Activated T-cell treated with anti-CD3 and anti-CD28 coated beads for 4 hours (primary cell): ENCODE measurements around the gene HRC.
"Not testable (repeated sequence)": the region's sequence is repeated elsewhere in the genome, so short reads cannot be mapped to it uniquely, and the experiment has no call there.

Experiments
- DNase-seq: peaks from one replicate; pipeline ENCODE4 v3.0.0-alpha.2; 2020

Gene HRC

DNA sequence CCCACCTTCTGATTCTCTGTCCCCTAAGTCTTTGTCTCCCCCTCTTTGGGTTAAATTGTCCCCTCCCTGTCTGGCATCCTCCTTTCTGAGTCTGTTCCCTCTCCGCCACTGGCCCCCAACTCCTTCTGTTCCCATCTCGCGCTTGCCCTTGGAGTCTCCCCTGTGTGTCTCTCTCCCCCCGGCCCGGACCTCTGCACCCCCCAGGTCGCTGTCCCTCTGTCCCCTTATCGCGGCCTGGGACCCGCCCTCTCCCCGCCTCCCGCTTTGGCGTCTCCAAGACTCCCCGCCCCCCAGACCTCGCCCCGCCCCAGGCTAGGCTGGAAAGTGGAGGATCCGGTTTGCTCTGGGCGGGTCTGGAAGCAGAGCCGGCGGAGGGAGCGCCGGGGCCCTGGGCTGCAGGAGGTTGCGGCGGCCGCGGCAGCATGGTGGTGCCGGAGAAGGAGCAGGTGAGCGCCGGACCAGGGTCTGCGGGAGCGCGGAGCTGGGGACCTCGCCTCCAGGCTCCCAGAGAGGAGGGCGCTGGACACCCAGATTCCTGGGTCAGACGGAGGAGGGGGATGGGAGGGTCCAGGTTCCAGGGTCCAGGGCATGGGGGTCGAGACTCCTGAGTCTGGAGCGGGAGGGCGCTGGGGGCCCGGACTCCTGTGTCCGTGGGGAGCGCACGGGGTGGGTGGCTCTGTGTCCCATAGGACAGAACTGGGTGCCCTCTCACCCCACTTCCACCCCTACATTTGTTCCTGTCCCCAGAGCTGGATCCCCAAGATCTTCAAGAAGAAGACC lies 2.4 kb upstream of the HRC start, which contains the start of gene TRPM4:
TSS of gene TRPM4 (plus strand) at position 348 of the 780 bp plus-strand sequence. CDS start at position 423, 75 bp downstream.
- DNase-seq, result no peak

DNA sequence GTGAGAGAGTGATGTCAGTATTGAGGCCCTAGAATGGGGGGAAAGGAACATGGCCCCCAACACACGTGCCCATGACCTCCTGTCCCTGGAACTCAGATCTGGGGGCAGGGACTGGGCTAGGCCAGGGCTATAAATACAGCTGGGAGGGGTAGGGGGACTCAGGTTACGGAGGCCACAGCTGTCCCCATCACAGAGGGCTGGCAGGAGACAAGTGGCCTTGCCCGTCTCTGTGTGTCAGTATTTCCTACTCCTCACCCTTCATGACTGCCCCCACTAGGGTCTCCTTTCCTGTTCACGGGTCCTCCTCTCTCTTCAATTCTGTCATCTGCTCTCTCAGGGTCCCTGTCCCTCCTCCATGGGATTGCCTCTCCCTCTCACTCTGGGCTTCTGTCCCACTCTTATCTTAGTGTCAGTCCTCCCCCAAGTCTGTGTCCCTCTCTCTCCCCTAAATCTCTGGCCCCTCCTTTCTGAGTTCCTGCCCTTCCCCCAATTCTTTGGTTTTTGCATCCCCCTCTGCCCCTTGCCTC lies 687 bp upstream of the HRC start:
- DNase-seq, result no peak

DNA sequence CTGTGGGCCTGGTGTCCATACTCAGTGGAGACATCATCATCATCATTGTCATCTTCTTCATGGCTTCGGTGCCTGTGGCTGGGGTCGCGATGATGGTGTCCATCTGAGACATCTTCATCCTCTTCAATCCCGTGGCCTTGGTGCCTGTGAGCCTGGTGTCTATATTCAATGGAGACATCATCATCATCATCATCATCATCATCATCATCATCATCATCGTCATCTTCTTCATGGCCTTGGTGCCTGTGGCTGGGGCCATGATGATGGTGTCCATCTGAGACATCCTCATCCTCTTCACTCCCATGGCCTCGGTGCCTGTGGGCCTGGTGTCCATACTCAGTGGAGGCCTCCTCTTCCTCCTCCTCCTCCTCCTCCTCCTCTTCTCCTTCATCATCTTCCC lies 917 bp downstream of the HRC start:
- no peak for DNase-seq

DNA sequence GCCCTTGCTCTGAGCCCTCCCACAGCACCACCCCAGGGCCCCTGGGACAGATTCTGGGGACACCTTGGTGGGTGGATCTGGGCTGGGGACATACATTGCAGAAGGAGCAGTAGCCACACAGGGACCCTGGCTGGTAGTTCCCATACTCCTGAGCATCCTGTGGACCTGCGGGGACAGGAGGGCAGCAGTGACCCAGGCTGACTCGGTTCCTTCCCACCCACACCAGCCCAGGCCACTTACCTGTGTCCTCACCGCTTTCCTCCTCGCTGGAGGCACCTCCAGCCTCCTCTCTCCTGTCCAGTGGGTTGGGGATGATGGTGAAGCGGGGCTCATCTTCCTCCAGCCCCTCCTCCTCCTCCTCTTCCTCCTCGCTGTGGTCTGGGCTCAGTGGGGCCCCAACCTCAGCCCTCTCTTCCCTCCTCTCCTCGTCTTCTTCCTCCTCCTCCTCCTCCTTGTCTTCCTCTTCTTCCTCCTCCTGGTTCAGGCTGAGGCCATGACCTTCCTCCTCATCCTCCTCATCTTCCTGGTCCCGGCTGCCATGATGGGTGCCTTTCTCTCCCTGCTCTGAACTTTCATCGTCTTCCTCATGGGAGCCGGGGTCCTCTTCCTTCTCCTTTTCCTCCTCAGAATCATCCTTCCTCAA lies 1.9 kb downstream of the HRC start:
- DNase-seq, result no peak

DNA sequence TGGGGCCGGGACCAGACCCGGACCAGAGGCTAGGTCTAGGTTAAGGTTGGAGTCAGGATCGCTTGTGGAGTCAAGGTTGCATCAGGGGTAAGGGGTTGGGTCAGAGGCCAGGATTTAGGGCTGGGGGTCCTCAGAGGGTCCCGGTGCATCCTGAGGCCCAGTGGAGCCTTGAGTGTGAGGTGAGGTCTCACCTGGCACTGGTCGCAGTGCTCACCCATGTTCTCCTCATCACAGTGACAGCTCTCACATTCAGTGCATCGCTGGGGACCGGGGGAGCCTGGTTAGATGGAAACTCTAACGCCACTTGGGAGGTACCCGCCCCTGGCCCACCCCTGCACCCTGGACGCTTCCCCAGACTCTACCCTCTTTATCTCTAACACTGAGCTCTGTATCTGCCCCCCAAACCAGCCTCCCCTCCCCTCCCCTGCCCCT lies 3.1 kb downstream of the HRC start:
- no peak for DNase-seq

DNA sequence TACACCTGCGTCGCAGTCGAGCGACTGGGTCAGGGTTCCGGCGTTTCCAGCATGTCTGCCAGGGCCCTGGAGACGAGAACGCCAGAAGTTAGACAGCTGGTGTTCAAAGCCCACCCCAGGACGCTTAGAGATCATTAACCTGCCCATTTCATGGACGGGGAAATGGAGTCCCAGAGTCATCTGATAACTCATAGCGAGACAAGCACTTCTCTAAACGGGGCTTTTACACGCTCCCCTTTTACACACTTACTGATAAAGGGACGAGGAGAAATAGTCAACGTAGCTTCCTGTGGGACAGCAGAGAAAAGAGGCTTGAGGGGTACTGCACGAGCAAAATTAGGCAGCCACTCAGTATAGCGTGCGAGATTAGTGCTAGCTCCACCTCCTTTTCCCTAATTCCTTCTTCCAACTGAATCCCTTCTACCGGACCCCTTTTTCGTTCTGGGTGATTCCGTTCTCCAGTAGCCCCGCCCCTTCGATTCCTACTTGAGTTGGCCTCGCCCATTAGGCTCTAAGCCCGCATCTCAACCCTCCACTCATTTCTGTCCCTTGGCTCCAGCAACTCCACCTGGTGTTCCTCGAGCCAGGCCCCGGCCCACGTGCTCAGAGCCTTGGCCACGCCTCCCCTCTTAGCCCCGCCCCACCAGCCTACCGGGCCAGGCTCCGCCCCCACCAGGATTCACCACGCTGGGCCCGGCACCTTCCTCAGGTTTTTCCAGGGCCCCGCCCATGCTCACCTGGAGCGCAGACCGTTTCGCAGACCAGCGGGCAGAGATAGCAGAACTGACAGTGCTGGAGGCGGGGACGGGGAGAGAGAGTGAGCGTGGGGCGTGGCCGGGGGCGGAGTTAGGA lies 3.7 kb downstream of the HRC start:
- no peak for DNase-seq

DNA sequence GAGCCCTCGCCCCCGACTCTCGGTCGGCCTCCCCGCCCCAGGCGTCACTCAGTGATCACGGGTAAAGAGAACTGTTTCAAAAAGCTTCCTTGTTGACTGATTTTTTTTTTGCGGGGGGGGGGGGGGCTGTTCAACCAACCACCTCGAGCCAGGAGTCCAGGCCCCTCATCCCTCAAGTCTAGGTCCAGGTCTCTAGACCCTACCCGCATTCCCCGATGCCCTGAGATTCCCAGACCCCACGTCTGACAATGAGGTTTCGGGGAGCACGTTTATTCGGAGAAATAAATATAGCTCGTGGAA lies 4.3 kb downstream of the HRC start:
- DNase-seq, result no peak

DNA sequence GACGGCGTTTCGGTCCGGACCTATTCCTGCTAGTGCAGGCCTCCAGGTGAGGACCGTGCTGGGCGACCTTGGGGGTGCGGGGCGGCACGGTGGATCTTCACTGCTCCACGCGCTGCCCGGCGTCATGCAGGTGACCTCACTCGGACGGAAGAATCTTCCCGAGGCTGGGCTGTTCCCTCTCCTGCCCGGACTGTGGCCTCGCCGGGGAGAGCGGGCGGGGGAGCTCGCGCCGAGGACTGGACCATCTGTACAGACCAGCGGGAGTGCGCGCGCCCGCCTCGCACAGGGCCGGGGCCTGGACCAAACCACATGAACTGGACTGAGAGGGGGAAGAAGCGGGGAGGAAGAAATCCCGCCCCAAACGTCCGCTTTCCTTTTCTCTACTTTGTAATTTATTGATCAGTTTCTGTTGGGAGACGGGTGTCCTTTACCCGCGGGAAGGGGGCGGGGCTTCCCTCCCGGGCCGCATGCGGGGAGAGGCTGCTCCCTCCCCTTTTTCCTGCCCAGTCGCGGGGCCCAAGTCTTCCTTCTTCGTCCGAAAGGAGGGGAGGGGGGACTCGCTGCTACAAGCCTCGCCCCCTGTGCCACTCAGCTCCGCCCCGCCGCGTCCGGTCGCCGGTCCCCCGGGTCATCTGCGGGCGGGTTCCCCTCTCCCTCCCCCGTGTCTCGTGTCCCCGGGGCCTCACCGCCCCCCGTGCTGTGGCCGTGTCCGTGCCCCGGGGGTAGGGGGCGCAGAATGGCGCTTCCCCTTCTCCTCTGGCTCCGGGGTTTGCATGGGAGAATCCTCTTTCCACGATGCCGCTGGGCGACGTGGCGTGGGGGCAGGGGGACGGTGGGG lies 4.9 kb downstream of the HRC start:
- DNase-seq, result peak; percentile 23

DNA sequence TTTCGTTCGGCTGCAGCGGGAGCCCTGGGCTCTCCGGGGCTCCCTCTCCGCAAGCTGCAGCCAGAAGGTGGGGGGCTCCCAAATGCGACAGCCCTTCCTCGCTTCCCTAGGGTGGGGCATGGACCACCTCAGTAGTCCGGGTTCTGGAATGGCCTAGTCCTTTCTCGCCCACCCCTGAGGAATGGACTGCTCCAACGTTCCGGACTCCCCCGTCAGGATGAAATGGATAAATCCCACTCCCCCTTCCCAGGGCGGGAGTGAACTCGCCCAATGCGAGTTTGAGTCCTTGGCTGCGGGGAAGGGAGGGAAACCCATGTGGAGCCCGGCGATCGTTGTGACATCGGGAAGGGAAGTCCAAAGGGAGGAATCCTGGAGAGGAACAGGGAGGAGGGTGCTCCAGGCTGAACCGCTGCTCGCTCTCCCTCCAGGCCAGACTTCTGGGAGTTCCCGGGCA lies 5.5 kb downstream of the HRC start:
- no peak for DNase-seq

DNA sequence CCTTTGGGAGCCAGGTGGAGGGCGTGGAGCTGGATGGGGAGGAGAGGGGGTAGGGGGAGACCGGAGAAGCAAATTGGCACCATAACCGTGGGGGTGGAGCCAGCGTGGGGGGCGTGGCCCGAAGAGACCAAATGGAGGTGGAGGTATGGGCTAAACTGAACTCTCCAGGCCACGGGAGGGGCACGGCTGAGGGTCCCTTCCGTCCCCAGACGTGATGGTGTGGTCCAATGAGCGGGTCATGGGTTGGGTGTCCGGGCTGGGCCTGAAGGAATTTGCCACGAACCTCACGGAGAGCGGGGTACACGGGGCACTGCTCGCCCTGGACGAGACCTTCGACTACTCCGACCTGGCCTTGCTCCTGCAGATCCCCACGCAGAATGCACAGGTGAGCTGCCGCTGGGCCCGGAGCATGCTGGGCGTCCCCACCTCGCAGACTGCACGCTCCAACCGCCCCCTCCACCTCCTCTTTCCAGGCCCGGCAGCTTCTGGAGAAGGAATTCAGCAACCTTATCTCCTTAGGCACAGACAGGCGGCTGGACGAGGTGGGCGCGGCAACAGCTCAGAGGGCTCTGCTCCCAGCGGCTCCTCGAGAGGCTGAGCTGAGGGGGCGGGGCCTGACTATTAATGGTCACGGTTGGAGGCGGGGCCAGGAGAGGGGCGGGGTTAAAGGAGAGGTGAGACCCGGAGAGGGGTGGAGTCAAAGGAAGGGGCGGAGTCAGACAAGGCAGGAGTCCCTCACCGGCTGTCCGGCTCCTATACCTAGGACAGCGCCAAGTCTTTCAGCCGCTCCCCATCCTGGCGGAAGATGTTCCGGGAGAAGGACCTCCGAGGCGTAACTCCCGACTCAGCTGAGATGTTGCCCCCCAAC lies 6.2 kb downstream of the HRC start:
- DNase-seq, result peak; percentile 73

DNA sequence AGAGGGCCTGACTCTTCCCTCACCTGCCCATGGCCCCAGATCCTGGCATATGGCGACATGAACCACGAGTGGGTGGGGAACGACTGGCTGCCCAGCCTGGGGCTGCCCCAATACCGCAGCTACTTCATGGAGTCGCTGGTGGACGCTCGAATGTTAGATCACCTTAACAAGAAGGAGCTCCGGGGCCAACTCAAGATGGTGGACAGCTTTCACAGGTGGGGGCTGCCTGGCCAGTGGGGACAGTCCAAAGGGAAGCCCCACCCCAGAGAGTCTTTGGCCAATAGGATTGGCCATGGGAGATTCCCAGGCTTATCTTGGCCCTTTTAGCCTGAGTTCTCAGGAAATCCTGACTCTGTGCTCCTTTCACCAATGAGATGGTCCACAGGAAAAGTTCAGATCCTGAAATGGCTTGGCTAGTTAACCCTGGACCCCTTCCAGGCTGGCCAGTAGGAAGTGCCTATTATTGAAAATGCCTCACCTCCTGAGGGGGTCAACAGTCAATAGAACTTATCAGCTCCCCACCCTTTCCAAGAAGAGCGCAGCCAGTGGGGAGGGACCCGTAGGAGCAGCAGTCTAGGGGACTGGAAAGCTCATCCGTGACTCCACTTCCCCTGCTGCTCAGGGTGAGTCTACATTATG lies 7.0 kb downstream of the HRC start:
- DNase-seq, result no peak

DNA sequence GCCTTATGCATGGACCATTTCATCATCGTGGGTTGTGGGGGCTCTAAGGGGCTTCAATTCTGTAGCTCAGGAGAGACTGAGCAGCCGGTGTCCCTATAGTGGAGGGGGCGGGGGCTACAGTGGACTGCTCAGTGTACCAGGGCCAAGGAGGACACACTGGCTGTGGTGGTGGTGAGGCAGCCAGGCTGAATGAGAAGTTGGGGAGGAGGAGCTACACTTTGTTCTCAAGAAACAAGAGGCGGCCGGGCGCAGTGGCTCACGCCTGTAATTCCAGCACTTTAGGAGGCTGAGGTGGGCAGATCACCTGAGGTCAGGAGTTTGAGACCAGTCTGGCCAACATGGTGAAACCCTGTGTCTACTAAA lies 8.8 kb downstream of the HRC start:
- DNase-seq, result not testable (repeated sequence)

DNA sequence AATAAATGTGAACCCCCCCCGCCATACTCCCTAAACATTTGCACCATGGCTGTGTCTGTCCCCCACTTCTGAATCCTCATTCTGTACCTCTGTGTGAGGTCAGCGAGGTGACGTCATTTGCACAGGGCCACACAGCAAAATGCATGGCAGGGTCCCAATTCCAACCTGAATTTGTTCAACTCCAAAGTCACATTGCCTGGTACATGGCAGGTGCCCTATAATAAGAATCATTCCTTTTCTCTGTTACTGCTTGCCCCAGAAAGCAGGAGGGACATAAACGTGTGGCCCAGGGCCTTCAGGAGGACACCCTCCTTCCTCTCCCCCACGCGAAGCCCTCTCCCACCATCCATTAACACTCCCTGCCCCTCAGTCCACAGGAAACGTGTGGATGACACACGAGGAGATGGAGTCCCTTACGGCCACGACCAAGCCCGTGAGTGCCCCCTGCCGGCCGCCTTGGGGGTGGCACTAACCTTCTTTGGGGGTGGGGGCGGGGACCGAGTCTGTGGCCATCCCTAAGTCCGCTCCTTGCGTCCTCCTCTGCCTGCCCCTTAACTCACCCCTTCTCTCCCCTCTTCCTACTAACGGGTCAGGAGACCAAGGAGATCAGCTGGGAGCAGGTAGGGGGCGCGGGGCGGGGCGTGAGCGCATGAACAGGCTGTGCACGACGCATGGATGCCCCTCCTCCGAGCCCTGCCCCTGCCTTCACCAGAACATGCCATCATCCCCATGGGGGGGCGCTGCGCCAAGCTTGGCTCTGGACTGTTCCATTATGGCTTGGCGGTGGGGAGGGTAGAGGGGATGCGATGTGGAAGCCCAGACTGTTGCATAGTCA lies 9.4 kb downstream of the HRC start:
- DNase-seq, result peak; percentile 73

DNA sequence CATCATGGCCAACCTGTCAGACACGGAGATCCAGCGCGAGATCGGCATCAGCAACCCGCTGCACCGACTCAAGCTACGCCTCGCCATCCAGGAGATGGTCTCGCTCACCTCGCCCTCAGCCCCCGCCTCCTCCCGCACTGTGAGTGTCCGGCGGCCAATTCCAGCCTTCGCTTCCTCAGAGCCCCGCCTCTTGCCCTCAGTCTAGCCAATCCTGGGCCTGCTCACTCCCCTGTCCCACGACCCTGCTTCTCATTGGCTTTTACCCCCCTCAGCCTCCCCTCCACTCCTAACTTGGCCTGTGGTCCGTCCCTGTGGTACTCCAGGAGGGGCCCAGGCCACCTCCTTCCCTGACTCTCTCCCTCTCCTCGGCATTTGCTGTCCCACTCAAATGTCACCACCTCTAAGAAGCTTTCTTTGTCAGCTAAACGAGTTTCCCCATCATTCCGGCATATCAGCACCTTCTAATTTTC lies 12.3 kb downstream of the HRC start:
- DNase-seq, result no peak

DNA sequence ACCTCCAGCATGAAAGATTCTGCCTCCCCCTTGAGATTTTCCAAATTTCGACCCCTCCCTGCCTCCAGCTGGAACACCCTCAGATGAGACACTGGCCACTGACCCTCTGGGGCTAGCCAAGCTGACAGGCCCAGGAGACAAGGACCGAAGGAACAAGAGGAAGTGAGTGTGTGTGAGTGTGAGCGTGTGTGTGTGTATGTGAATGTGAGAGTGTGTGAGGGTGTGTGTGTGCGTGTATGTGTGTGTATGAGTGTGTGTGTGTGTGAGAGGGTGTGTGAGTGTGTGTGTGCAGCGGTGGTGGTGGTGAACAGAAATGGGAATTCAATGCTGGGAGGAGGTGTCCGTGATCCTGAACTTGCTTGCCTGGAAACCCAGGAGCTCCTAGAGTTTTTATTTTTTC lies 13.8 kb downstream of the HRC start:
- DNase-seq, result no peak

DNA sequence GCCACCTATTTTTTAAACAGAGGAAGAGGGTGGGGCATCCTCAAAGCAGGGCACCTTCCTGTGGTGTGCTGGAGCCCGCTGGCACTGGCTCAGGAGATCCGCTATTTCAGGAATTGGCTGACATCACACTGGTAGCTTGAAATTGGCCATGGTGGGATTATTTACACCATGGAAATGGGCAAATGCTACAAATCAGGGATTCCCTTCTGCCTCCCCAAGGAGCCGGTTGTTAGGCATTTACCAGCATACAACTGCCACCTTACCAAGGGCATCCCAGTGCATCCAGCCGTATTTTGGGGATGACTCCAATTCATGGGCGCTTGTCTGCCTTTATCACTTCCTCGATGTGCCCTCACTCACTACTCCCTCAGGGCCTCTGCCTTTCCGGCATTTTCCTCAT lies 14.2 kb downstream of the HRC start:
- no peak for DNase-seq

DNA sequence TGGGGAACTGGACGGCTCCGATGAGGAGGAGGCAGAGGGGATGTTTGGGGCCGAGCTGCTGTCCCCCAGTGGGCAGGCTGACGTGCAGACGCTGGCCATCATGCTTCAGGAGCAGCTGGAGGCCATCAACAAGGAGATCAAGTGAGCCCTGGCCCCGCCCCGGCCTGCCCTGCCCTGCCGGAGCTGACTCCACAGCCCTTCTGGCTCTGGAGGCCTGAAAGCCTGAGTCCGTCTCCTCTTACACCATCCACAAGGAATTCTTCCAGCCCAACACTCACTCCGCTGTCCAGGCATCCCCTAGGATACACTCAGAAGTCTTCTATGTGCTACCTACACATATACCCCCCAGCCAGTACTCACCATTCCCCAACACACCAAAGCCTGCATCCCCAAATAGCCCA lies 18.4 kb downstream of the HRC start:
- DNase-seq, result no peak

DNA sequence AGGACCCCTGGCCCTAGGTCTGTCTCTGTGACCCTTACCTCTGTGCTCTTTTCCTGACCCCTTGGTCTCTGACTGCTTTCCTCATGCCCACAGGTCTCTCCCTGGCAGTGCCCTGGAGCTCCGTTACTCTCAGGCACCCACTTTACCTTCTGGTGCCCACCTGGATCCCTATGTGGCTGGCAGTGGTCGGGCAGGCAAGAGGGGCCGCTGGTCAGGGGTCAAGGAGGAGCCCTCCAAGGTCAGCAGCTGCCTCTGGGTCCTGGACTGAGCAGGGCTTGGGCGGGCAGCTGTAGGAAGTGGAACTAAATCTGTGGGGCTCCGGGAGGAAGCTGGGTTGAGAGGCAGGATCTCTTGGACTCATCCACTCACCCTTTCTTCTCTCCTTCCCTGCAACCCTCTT lies 19.5 kb downstream of the HRC start:
- DNase-seq, result no peak

DNA sequence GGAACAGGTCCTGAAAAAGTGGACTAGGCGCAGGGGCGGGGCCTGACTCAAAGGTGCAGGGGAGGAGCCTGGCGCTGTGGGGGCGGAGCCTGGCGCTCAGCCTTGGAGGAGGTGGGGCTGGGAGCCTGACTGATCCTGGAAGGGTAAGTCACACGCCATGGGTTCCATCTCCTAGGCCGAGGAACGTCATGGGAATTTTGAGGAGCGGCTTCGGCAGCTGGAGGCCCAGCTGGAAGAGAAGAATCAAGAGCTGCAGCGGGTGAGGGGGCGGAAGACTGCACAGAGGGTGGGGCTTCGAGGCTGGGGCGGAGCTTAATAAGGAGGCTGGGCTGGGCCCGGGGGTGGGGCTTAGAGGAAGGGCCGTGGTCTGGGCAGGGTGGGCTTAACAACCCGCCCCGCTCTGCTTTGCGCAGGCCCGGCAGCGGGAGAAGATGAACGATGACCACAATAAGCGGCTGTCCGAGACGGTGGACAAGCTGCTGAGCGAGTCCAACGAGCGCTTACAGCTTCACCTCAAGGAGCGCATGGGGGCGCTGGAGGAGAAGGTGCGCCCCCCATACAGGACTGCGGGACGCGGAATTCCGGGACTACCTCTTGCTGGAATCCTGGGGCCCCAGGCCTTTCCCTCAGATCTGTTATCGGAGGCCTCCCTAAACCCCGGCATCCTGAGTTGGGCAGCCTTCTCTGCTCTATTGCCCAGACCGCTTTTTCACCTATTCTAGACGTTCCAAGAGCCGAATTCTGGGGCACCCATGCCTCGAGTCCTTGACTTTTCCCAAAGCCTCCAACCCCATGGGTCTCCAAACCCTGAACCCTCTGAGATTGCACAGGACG lies 21.4 kb downstream of the HRC start:
- DNase-seq, result no peak
